Tibial nerve (tissue), 4 donors: ENCODE data around the gene CCDC169. TPM values are rescaled to one million over a fixed set of nuclear protein-coding genes. Genes with fewer than 3 reads are reported as not detected.

Experiments used
- DNase-seq, 2 donors: peaks; one replicate each; pipeline ENCODE4 v3.0.0-alpha.2; 2019; ENCODE audit warnings: low spot score in 2 of 2
- H3K27ac ChIP-seq, 4 donors: fragments of 200-600 bp; sonication (generic) in 3 of 4; one replicate each; pipeline ENCODE4 v1.5.1; 2017 to 2019; ENCODE audit warnings: mild to moderate bottlenecking in 1 of 4
- H3K27me3 ChIP-seq, 2 donors: fragments of 200-600 bp; sonication (generic) in 1 of 2; one replicate each; pipeline versions ENCODE4 v1.5.1 to v1.6.0; 2017 to 2019
- H3K36me3 ChIP-seq, 3 donors: fragments of 200-600 bp; sonication (generic); one replicate each; pipeline ENCODE4 v1.5.1; 2018 to 2019
- H3K4me1 ChIP-seq, 4 donors: fragments of 200-600 bp; sonication (generic) in 3 of 4; one replicate each; pipeline ENCODE4 v1.5.1; 2017 to 2019
- H3K4me3 ChIP-seq, 4 donors: fragments of 200-600 bp; sonication (generic) in 3 of 4; one replicate each; pipeline ENCODE4 v1.5.1; 2017 to 2019; ENCODE audit warnings: mild to moderate bottlenecking in 1 of 4, moderate library complexity in 1 of 4
- H3K9me3 ChIP-seq, 4 donors: fragments of 200-600 bp; sonication (generic) in 3 of 4; one replicate each; pipeline ENCODE4 v1.5.1; 2017 to 2019
- EP300 ChIP-seq, 2 donors: sonication (generic); formaldehyde crosslinking; IDR thresholded peaks; one replicate each; pipeline ENCODE4 v1.6.1; 2017; ENCODE audit warnings: antibody characterized with exemption in 2 of 2, mild to moderate bottlenecking in 1 of 2
- POLR2A ChIP-seq, 2 donors: fragments of 450-650 bp; IDR thresholded peaks; one replicate each; pipeline ENCODE4 v1.6.1; 2017; ENCODE audit warnings: antibody characterized with exemption in 2 of 2, mild to moderate bottlenecking in 2 of 2, moderate library complexity in 2 of 2
- WGBS, 2 donors: methylation state at CpG; one replicate each; pipeline ENCODE4 v1.1.5; 2018; 5-methylcytosine and 5-hydroxymethylcytosine counted together
- total RNA-seq, 4 donors: library from RNA; depleted of rRNA; stranded (reverse); fragments of >200 nt; gene quantifications; one replicate each; pipeline ENCODE4 v1.1.0, GENCODE V29; 2016
- TF ChIP-seq, protein P1 (sequence below), 5 experiments: fragments of 200-600 bp in 3 of 5; fragments of 450-650 bp in 2 of 5; sonication (generic) in 3 of 5; IDR thresholded peaks; one replicate each; pipeline ENCODE4 v1.5.1; 2016 to 2019; ENCODE audit warnings: antibody characterized with exemption in 5 of 5, mild to moderate bottlenecking in 3 of 5, moderate library complexity in 2 of 5

CCDC169 gene
- under 1 TPM in 3 of 4 donors, not detected in 1; 0.30 to 0.63 (median 0.39) TPM for total RNA-seq

DNA sequence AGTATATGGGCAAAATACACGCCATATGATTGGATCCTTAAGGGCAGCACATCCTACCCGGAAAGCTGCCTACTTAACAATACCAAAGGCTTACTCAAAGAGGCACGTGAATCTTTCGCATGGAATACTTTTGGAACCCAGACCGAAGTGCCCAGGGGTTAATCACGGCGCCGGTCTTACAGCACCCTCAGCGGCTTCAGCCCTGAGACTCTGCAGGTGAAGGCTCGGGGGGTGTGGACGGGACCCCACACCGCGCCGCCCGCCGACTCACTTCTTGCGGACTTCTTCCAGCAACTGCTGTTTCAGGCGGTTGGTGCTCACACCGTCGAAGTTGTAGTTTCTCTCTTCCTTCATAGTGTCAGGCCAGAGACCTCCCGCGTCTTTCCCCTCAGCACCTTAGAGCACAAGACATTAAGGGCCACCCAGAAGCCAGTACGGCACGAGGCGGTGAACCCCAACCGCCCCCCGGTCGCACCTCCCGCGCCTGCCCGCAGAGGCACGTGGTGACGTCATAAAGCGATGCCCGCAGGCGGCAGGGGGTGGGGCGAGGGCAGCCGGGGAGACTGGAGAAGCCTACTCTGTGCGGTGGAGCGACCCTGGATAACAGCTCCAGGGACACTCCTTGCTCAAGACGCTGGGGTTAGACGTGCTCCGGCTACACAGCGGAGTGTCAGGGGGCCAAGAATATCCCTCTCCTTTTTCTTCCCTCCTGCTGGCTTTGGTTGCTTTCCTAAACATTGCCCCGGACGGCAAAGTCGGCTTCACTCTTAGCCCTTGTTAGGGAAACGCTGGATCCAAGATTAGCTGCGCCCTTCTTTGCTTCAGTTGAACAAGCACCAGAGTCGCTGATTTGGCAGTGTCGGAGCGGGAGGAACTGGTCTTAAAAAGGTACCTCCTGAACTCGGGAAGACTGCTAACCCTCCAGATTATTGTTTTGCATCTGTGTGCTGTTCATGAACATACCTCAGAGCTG is at the start of gene CCDC169:
TSS of gene CCDC169 (minus strand) at position 449 of the 973 bp plus-strand sequence. CDS start at position 354, 95 bp downstream.
- no peaks in the 10 kb centered on the region for H3K36me3 ChIP-seq
- H3K4me1 ChIP-seq: peaks cover 0 to 20% (median 6%) of the 10 kb centered on the region in 4 donors
- no peaks in the 10 kb centered on the region for H3K27me3 ChIP-seq
- peak; percentile 41 to 68 for DNase-seq
- peak within 1 kb of the TSS; percentile 43 to 72 (median 55) for H3K4me3 ChIP-seq
- peak in 1 of 2 donors; percentile 77 for TF ChIP-seq EP300 (IDR thresholded peaks at IDR 0.05)
- TF ChIP-seq POLR2A (IDR thresholded peaks at IDR 0.05): no peak
- TF ChIP-seq, protein P1, sequence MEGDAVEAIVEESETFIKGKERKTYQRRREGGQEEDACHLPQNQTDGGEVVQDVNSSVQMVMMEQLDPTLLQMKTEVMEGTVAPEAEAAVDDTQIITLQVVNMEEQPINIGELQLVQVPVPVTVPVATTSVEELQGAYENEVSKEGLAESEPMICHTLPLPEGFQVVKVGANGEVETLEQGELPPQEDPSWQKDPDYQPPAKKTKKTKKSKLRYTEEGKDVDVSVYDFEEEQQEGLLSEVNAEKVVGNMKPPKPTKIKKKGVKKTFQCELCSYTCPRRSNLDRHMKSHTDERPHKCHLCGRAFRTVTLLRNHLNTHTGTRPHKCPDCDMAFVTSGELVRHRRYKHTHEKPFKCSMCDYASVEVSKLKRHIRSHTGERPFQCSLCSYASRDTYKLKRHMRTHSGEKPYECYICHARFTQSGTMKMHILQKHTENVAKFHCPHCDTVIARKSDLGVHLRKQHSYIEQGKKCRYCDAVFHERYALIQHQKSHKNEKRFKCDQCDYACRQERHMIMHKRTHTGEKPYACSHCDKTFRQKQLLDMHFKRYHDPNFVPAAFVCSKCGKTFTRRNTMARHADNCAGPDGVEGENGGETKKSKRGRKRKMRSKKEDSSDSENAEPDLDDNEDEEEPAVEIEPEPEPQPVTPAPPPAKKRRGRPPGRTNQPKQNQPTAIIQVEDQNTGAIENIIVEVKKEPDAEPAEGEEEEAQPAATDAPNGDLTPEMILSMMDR (IDR thresholded peaks at IDR 0.05): peak in 1 of 5 experiments; percentile 8
- no peaks in the 10 kb centered on the region for H3K9me3 ChIP-seq
- H3K27ac ChIP-seq: peak within 1 kb of the TSS in 3 of 4 donors; percentile 17 to 83 (median 51)
- 1 to 7% methylated on average over 41 to 42 of the region's 53 CpGs for WGBS, 2 donors

DNA sequence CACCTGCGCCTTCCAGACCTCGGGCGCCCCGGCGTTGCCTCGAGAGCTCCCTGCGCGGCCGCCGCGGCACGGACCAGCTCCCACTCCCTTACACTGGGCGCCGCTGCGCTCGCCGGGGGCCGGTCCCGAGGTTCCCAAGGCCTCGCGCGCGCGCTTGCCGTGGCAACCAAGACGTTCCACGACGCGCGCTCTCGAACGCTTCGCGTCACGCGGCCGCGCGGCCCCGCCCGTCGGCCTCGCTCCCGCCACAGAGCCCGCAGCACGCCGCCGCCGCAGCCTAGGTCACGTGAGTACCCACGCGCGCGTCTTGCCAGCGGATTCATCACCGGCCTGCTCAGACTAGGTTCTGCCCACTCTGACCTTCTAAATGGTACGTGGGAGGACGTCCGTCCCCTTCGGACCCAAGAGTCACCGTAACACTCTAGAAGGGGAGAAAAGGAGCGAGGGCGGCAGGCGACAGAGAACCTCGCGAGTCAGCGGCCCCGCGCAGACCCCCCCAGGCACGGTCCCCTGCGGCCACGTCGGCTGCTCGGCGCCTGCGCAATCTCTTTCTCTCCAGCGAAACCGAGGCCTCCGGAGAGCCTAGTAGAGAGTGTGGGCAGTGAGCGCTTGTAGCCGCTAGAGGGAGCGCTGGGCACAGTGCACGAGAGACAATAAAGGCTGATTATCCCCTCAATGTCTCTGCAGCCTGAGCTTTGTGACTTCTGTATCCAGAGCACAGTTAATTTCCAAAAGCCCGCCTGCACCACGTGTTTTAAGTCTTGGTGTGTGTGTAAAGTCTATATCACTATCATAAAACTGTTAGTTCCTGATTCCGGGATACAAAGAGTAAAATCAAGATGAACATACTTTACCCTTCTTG is 48.8 kb upstream of the CCDC169 start, which contains the start of gene SPART:
TSS of gene SPART (minus strand) at position 173 of the 862 bp plus-strand sequence. CDS start 10,564 bp downstream, outside the sequence.
- DNase-seq: peak; percentile 92 to 97
- Histone ChIP-seq H3K27ac (peak within 1 kb of the TSS; percentile 99 to 100 (median 100)), H3K27me3 (no peaks in the 10 kb centered on the region), H3K36me3 (no peaks in the 10 kb centered on the region), H3K9me3 (no peaks in the 10 kb centered on the region), H3K4me1 (peaks cover 0 to 45% (median 13%) of the 10 kb centered on the region in 4 donors), H3K4me3 (peak within 1 kb of the TSS; percentile 67 to 99 (median 91))
- TF ChIP-seq POLR2A (IDR thresholded peaks at IDR 0.05) (peak; percentile 74 to 85), EP300 (IDR thresholded peaks at IDR 0.05) (peak in 1 of 2 donors; percentile 94)
- TF ChIP-seq, protein P1 (IDR thresholded peaks at IDR 0.05): peak; percentile 94 to 99 (median 97)
- 0 to 1% methylated on average over 26 to 61 of the region's 86 CpGs for WGBS, 2 donors

DNA sequence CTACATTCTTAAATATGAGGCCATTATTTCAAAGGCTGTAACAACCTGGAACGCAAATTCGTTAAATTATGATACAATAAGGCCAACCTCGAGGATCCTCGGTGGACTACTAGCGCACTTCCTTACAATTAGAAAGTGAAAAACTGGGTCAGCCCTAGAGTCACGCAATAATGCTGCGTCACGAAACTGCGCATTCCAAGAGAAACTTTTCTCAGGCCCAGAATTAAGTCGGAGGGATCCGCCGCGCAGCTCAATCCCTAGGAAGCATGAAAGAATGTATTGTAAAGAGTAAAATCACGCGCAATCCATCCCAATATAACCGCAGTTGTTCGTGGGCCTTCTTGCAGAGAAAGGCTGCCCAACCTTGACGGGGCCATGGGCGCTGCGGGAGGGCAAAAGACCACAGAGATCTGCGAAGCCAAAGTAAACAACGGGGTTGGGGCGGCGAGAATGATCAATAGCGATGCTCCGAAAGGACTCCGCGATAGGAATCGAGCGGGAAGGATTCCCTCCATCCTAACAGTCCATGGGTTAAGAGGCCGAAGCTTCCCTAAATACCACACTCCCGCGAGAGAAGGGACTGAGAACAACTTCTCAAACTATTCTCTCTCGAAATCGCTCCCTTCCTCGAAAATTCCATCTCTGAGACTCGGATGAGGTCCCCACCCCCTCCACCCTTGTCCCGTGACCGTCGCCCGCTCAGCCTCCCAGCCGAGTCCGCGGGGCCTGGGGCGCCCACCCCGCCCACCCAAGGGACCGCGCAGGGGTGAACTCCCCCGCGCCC is 48.0 kb upstream of the CCDC169 start:
- Histone ChIP-seq H3K4me3 (peak overlapping the region; percentile 67 to 99 (median 91)), H3K9me3 (no peaks in the 10 kb centered on the region), H3K36me3 (no peaks in the 10 kb centered on the region), H3K27me3 (no peaks in the 10 kb centered on the region), H3K4me1 (peaks cover 0 to 53% (median 13%) of the 10 kb centered on the region in 4 donors), H3K27ac (peak overlapping the region; percentile 99 to 100 (median 100))
- TF ChIP-seq POLR2A (IDR thresholded peaks at IDR 0.05): peak; percentile 78
- TF ChIP-seq, protein P1 (IDR thresholded peaks at IDR 0.05): peak in 1 of 5 experiments; percentile 11
- peak; percentile 48 to 97 for TF ChIP-seq EP300 (IDR thresholded peaks at IDR 0.05)
- DNase-seq: peak; percentile 72 to 89
- 0% methylated on average over 37 to 45 of the region's 50 CpGs for WGBS, 2 donors

DNA sequence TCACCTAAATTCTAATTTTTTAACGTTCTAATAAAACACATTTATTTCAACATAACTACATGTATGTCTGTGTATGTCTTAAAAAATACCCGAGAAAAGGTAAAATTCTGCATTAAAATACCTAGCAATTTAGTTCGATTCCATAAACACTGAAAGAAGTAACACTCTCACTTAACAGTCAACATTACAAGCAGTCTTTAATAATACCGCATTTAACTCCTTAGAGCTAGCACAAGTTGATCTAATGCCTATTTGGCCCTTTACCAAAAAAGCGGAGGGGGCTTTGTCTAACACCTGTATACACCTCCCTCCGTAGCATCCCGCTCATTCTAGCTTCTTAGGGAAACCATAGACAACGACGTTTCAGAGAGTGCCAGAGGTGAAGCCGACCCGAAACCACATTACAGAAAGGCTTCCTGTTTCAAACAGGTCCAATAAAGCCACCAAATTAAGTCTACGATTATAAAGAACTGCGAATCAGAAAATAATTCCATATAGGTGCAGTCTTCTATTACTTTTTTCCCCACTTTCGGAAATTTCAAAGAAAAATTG is 47.3 kb upstream of the CCDC169 start:
- TF ChIP-seq, protein P1 (IDR thresholded peaks at IDR 0.05): no peak
- no peak for TF ChIP-seq EP300 (IDR thresholded peaks at IDR 0.05)
- no peak for TF ChIP-seq POLR2A (IDR thresholded peaks at IDR 0.05)
- DNase-seq: no peak
- H3K27ac ChIP-seq: peak overlapping the region; percentile 99 to 100 (median 100)
- peak overlapping the region; percentile 67 to 99 (median 91) for H3K4me3 ChIP-seq
- 11 to 14% methylated on average over 14 of the region's 14 CpGs for WGBS, 2 donors
- peaks cover 0 to 58% (median 13%) of the 10 kb centered on the region in 4 donors for H3K4me1 ChIP-seq
- H3K36me3 ChIP-seq: no peaks in the 10 kb centered on the region
- H3K27me3 ChIP-seq: no peaks in the 10 kb centered on the region
- no peaks in the 10 kb centered on the region for H3K9me3 ChIP-seq
